Stimulated activated CD4-positive, alpha-beta T cell treated with anti-CD3 and anti-CD28 coated beads, Interleukin-4, amount 100 ng/mL, for 1 hour (primary cell): ENCODE data around the gene TRAF1.

Source experiments
- DNase-seq: peaks from one replicate; pipeline ENCODE4 v3.0.0-alpha.2; 2020

TRAF1 gene

DNA sequence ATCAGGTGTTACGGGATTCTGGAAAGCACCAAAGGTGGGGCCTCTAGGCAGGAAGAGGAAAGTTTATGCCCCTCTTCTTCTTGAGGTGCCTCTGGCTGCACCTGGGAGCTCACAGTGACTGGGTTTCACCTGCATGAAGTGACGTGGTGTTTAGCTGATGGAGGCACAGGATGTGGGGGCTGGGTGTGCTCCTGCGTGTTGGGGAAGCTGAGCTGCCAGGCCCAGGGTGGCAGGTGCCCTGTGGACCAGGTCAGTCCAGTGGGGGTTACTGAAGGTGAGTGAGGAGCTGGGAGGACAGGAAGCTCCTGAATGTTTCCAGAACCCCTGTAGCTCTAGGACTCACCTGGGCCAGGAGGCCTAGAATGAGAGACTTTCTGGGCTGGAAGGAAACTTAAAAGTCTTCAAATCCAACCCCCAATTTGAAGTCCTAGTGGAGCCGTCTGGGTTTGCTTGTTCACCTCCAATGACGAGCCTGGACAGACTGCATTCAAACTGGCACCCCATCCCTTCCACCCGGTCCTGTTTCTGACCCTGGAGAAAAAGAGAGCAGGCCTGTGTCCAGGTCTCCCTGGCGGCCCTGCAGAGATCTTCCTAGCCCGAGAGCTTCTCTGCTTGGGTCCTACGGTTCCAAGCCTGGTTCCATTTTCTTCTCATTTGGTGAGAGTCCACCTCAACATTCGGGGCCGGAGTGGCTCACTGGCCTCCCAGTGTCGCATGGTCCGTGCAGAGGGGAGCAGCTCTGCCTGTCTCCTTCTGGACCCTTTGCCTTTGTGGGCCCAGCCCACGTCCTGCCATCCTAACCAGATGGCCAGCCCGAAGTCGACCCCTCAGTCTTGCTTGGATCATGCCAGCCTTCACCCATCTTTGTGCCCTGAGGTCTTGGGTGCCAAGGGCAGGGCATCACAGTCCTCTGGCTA lies 22.3 kb downstream of the TRAF1 start:
- peak; percentile 53 for DNase-seq

DNA sequence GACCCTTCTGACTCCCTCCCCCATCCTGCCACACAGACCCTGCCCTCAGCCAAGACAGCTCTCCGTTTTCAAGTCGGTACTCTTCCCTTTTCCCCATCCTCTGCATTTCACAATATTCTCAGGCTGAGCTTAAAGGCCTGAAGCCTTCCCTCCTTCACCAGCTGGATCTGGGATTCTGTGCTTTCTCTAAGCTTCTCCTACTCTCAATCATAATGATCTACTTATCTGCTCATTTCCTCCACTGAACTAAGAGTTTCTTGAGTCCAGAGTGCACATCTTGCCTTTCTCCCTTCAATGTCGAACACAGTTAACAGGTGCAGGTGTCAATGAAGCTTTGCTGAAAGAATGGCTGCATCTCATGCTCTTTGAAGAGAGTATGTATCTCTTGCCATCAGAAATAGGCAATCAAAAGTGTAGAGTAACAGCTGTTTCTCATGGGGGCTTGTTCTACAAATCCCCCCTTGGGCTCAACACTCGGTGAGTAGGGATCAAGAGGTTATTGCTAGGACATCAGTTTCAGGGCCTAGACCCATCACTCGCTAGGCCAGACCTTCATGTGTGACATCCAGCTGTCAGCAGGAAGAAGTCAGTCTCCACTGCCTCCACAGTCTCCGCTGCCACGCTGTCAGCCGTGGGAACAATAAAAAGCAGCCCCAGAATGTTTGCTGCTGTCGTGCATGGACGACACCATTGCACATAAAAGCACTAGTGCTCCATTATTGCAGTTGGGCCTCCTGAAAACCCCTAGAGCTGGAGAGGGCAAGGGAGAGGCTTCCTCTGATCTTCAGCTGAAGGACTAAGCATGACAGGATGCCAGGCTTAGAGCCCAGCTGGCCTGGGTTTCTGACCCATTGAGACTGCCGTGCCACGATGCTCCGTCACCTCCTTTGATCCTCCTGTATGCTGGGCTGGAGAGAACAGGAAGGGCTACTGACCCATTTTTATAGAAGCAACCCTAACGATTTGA lies 23.7 kb downstream of the TRAF1 start:
- DNase-seq: no peak

DNA sequence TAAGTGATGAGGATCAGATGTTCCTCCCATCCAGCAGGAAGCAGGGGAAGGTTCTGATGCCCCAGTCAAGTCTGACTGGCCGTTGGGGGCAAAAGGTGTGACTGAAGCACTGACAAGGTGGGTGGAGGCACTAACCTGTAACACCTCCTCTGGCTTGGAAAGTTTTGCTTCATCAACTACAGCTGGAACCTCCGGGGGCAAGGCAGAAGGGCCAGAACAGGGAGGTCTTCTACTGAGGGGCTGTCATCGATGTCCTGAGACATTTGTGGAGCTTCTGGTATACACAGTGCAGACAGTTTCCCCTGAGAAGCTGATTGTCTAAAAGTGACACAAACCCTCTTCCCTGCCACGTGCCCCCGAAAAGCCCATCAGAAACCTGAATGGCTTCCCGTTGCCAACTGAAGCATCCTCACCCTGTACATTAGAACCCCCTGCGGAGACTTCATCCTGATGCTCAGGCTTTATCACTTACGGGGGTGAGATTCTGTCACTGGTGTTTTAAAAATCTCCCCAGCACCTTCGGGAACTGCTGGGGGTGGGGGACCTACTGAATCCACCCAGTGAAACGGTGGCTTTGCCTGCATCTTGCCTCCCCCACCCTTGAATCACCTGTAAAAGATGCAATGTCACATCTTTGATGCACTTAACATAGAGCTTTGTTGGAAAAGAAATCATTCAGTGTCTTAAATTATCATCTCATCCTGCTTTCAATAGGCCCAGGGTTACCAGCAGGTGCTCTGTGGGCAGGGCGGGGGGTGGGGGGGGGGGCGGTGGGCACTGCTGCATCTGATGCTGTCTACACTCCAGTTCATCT lies 24.6 kb downstream of the TRAF1 start:
- DNase-seq: no peak

DNA sequence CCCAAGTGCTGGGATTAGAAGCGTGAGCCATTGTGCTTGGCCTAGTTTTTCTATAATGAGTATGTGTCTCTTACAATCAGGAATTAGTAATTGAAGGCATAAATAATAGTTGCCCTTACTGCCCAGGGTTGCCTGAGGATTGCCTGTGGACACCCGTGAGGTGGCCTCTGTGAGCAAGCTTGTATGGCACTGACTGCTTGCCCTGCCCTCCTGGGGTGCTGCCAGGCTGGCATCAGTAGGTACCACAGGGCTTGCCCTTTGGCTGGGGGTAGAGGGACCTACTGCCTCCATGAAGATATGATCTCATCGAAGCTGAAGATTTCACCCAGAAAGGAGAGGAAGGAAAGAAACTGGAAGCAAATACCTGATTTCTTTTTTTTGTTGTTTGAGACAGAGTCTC lies 25.8 kb downstream of the TRAF1 start:
- no peak for DNase-seq

DNA sequence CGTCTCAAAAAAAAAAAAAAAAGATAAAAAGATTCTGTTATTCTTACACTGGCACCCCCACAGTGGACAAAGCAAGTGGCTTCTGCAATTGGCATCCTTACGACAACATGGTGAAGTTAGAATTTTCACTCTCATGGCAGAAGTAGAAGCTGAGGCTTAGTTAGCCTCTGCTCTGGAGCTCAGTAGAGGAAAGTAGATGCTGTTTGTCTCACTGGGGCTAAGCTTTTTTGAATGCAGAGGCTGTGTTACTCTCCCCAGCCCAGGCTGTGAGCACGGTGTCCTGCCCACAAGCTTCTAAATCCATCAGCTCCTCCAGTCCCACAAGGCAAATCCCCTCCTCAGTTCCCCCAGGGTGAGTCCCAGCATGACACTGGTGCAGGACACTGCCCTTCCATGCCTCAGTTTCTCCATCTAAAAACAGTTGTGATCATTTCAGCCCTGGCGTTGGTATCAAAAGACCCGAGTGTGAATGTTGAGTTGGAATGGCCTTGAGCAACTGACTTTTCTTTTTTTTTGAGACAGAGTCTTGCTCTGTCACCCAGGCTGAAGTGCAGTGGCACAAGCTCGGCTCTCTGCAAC lies 27.0 kb downstream of the TRAF1 start:
- no peak for DNase-seq

DNA sequence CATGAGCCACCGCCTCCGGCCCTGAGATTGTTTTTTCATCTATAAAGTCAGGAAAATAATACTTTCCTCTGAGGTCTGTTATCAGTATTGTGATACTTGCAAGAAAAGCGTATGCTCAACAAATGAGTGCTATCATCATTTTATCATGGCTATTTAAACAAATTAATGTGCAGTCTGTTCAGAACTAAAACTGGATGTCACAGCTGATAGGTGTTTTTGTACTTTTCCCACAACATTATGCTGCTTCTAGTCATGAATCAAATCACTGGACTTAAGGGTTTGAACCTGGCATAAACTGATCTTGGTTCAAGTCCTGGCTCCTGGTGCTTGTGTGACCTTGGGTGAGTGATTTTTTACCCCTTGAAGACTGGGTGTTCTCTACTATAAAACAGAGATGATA lies 28.2 kb downstream of the TRAF1 start:
- DNase-seq: no peak

DNA sequence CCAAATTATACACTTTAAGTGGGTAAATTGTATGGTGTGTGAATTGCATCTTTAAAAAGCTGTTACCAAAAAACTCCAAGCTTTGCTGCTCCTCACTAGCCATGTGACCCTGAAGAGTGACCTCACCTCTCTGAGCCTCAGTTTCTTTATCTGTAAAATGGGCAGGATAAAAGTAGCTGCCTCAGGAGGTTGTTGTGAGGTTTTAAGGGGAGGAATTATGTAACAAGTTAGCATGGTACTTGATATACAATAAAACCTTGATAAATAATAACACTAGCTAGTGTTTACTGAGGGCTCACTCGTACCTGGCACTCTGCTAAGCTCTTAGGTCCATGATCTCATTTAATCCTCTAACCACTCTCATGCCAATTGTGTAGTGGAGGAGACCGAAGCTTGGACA lies 30.6 kb downstream of the TRAF1 start:
- DNase-seq: no peak

DNA sequence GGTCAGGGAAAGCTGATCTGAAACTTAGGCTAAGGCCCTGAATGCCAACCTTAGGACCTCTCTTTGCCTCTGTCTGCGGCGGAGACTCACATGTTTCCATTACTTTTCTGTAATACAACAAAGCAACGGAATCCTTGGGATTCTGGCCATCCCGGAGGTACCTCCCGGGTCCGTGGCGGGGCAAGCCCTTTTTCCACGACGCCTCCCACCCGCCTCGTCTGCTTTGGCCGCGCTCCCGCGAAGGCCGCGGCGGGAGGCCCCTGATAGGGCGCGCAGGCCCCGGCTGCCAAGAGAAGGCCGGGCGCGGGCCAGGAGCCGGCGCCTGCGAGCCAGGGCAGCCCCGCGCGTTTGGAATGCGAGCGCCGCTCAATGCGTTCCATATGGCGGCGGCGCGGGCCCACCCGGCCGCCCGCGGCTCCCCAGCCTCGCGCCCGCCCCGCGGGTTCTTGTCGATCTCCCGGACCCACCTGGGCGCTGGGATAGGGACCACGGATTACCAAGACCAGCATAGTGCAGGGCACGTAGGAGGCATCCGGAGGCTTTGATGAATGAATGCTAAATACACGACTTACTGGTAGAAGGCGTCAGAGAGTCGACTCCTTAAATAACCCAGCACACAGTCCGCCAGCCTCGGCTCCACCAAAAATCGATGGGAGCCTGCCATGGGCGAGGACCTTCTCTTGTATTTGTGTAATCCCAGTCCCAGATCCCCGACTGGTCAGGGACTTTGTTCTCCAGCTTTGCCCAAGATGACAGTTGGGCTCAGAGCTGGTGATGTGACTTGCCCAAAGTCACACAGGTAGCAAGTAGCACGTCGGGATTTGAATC lies 32.1 kb downstream of the TRAF1 start:
- no peak for DNase-seq

DNA sequence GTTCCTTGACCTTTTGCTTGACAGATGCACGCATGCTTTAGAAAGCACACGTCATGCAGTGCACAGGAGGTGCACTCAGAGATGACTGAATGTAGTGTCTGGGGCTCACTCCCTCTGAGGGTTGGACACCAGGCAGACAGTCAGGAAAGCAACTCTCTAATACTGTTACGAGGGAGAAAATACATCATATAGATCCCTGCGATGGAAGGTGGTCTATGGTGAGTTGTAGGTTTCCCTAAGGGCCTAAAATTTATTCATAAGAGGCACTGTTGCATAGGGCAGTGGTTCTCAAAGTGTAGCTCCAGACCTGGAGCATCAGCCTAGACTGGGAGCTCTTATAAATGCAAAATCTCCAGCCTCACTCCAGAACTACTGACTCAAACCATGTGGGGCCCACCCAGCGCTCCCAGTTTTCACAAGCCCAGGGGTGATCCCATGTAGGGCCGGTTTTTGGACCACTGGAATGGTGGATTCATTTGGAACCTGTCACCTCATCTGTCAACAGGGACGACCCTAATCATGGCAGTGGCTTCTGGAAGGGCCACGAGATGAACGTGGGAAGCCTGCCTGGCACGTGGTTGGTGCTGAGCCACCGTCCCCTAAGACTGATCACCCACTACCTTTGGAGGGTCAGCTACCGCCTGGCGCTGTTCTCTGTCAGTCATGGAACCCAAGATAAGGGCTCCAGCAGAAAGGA lies 32.8 kb downstream of the TRAF1 start:
- DNase-seq: no peak

DNA sequence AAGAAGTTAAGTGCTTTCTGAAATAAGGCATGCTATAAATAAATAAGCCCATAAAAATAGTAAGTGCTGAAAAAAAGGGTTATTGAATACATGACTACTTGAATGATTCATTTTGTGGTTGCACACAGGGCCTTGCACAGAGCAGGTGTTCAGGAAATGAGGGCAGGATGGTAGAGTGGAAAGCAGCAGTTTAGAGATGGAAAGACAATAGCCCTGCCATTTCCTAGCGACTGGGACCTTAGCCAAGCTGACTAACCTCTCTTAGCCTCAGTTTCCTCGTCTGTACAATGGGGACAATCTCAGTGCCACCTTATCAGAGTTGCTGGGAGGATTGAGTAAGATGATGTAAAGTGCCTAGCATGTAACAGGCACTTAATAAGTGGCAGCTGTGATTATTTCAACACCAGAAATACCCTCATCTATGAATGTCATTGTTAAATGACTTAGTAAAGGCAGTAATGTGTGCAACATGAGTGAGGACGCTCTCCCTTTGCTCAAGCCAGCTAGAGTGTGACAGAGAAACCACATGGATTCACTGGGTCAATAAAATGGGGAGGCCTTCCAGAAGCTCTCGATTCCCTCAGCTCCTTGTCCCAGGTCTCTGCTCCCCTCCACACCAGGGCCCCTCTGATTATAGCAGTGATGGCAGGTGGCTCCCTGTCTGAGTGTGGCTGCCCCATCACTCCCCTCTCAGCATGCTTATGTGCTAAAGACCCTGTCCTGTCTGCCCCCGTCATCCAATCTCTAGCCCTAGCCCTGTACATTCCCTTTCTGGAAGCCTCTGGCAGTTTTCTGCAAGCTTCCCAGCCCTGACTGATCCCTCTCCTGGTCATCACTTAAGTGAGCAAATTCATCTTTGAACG lies 33.6 kb downstream of the TRAF1 start:
- DNase-seq: no peak

DNA sequence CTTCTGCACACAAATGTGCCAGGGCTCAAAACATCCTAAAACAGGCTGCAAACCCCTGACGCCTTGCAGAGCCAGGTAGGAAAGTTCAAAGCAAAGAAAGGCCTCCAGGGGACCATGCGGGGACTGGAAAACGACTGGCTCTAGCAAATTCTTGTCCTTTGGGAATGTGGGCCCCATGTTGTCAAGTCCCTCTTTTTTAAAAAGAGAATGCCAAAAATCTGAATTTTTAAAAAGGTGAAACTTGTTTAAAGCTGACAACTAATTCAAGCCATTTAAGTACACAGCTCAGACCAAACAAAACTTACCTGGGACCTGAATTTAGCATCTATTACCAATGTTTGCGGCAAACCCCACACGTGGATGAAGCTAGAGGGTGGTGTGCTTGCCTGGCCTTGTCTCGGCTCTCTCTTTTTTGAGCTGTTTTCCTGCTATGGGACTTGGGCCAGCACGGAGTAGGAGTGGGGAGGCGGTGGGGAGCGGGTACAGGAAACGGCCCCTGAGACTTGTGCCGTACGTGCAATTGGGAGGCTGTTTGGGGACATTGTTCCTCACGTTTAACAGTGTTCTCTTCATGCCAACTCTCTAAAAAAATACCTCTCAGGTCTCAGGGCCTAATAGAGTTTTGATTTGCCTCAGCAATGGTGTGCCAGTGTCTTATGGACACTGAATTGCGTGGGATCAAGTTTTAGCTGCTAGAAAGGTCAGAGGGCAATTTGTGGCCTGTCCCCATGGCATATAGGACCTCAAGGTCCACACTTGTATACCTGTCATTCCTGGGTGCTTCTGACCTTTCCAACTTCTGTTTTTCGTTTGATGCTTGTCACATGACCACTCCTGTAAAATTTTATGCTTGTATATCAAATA lies 34.5 kb downstream of the TRAF1 start:
- no peak for DNase-seq

DNA sequence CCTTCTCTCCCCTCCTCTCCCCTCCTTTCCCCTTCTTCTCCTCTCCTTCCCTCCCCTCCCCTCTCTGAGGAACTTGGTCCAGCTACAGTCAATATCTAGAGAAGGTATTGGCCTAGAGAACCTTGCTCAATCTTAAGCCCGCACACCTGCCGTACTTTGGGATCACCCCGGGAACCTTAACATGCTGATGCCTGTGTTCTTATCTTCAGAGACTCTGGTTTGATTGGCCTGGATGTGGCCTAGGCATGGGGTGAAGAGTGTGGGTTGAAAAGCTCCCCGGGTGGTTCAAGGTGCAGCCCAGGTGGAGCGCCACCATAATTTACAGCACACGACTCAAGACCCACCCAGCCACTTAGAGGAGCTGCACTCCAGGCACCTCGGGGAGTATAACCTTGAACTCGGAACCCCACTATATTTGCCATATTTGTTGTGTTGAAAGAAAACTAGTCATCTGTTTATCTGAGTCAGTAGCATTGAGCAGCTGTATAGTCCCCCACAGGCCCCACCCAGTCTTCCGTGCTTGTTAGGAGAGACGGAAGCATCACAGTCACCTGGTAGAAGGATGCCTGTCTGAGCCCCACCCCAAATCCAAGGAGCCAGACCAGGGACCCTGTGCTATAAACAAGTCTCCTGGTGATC lies 35.2 kb downstream of the TRAF1 start:
- DNase-seq: peak; percentile 63

DNA sequence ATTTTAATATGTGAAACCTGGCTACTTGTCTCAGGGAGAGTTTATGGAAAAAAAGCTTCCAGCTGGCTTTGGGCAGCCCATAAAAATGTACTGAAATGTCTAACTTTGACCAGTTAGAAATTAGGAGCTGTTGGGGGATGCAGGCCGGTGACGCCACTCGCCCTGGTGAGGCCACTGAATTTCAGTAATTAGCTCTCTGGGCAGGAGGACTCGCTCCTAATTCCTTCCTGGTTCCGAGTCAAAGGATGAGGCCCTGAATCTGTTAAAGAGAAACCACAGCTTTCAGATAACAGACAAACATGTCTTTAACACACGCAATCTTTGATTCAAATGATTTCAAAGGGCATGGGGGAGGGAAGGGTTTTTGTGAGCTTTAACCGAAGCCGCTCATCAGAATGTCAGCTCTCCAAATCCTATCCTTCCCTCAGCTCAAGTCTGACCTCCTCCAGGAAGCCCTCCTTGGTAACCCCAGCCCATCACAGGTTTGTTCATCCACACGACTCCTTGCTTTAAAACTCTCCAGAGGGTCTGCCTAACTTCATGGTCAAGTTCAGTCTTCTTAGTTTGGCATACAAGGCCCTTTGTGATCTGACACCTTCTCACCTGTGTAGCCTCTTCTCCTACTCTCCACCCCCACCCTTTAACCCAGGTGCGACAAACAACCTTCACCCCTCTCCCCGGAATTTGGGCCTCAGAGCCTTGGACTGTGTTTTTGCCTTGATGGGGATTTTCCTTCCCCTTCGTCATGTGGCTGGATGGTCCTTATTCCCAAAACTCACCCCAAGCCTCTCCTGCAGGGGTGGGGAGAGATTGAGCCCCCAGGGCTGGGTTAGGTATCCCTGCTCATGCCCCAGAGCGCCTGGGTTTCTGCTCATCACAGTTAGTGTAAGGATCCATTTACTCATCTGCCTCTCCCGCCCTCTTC lies 36.0 kb downstream of the TRAF1 start:
- DNase-seq: no peak

DNA sequence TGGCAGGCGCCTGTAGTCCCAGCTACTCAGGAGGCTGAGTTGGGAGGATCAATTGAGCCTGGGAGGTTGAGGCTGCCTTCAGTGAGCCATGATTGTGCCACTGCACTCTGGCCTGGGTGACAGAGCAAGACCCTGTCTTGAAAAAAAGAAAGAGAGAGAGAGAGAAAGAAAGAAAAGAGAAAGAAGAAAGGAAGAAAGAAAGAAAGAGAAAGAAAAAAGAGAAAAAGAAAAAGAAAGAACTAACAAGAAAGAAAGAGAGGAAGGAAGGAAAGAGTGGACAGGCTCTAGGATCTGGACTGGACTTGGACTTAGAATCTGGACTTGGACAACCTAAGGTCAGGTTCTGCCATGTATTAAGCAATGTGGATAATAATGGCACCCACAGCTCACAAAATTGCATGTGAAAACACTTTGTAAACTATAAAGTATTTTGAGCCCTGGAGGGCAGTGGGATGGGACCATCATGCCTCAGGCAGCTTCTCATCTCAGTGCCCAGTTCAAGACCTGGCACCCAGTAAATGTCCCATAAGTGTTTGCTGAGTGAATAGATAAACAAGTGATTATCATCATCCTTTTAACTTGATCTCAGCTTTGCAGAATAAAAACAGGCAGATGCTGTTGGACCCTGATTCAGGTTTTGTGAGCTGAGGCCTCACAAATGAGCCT lies 36.9 kb downstream of the TRAF1 start:
- no peak for DNase-seq

DNA sequence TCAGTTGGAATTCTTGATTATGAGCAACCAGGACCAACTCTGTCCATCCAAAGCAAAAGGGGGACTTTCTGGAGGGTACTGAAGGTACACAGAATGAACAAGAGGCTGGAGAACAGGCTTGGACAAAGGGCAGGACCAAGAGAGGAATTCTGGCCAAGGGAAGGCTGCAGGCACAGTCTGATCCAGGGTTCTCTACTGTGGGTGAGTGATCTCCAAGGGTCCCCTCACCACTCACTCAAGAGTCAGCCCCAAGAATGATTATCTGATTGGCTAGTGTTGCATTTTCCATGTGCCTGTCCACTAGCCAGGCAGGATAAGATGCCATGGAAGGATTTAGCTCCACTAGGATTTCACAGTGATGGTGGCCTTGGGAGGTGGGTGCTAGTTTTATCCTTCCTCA lies 38.0 kb downstream of the TRAF1 start:
- no peak for DNase-seq

DNA sequence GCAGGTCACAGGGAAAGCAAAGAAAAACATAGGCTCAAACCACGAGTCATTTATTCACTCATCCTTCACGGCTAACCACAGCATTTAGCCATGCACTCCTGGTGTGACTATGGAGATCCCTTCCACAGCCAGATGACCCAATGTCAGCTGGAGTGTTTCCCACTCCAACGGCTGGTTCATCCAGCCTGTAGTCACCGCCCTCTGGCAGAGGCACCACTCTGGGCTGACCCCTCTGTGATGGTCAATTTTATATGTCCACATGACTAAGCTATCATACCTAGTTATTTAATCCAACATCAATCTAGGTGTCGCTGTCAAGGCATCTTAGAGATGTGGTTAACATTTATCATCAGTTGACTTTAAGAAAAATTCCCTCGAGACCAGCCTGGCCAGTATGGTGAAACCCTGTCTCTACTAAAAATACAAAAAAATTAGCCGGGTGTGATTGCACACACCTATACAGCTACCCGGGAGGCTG lies 40.1 kb downstream of the TRAF1 start:
- no peak for DNase-seq

DNA sequence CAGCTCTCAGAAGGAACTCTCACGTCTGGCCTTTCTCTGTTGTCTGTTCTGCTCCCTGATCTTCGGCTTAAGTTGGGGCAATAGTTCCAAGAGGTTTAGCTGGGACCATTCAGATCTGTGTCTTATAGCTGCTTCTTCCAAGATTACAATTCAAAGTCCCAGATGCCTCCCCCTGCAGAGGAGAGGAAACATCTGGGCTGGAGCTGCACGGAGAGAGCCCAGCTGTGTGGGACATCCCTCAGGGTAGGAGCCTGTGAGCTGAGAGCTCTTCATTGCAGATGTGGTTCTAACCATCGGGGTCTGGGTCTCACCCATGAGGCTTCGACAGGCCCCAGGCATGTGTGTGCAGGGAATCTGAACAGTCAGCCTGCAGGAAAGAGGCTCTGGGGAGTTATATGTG lies 40.6 kb downstream of the TRAF1 start:
- DNase-seq: no peak
